Thymus (tissue), 11 donors: ENCODE data around the gene BACH2. TPM values are rescaled to one million over a fixed set of nuclear protein-coding genes. Genes with fewer than 3 reads are reported as not detected.
A peak's percentile ranks its signal among the peaks of the same experiment; 100 is the strongest.

ENCODE experiments used
- DNase-seq, 9 donors: peaks; one replicate each; pipeline ENCODE4 v3.0.0-alpha.2; 2013; ENCODE audit warnings: low spot score in 9 of 9, low read depth in 6 of 9, missing footprints in 1 of 9
- H3K27ac ChIP-seq, 2 donors: one replicate each; pipeline ENCODE4 v1.5.1; 2013; ENCODE audit warnings: control low read depth in 1 of 2, low read depth in 1 of 2, low read length in 1 of 2, mild to moderate bottlenecking in 1 of 2, moderate library complexity in 1 of 2
- H3K27me3 ChIP-seq, 2 donors: one replicate each; pipeline ENCODE4 v1.5.1; 2013; ENCODE audit warnings: low read length in 1 of 2; ENCODE audit not compliant: control insufficient read depth in 2 of 2, insufficient read depth in 1 of 2
- H3K36me3 ChIP-seq, 2 donors: one replicate each; pipeline ENCODE4 v1.5.1; 2013; ENCODE audit warnings: low read length in 1 of 2, mild to moderate bottlenecking in 1 of 2, moderate library complexity in 1 of 2; ENCODE audit not compliant: control insufficient read depth in 2 of 2, insufficient read depth in 2 of 2
- H3K4me1 ChIP-seq, 2 donors: one replicate each; pipeline ENCODE4 v1.5.1; 2013; ENCODE audit warnings: low read length in 2 of 2; ENCODE audit not compliant: control insufficient read depth in 2 of 2, insufficient read depth in 2 of 2
- H3K4me3 ChIP-seq, 2 donors: one replicate each; pipeline ENCODE4 v1.5.1; 2013; ENCODE audit warnings: low read length in 2 of 2, control low read depth in 1 of 2, mild to moderate bottlenecking in 1 of 2
- H3K9me3 ChIP-seq, 2 donors: one replicate each; pipeline ENCODE4 v1.5.1; 2013; ENCODE audit warnings: low read length in 1 of 2, mild to moderate bottlenecking in 1 of 2; ENCODE audit not compliant: control insufficient read depth in 2 of 2, insufficient read depth in 1 of 2
- WGBS: extraction: QIAGEN DNeasy Blood & Tissue Kit; methylation state at CpG from one replicate; pipeline ENCODE4 v1.1.7; 2013; 5-methylcytosine and 5-hydroxymethylcytosine counted together
- polyA plus RNA-seq: library from polyadenylated mRNA; stranded (reverse); fragments of 200-250 nt; gene quantifications from one replicate; pipeline ENCODE4 v1.2.3, GENCODE V29; 2013
- total RNA-seq: library from RNA; stranded (reverse); fragments of 120-200 nt; gene quantifications from one replicate; pipeline ENCODE4 v1.2.4, GENCODE V29; 2013
- donor health status: healthy.

BACH2 gene
- total and polyA plus RNA-seq, 2 donors = 12.3 to 12.7 TPM

DNA sequence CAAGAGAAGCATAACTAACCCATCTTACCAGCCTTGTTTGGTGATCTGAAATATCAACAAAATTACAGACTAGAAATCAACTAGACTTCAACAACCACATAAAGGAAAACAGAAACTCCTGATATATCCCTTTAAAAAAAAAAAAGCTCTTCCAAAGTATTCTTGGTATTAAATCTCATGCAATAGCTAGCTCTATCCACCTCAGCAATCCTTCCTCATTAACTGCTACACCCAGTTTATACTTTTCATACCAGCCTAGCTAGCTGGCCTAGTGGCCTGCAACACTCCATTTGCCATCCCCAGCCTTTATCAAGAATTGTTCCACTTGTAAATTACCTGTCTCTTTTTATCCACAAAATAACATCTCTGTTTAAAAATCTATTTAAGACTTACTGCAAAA, 69.0 kb downstream of the BACH2 start:
- Histone ChIP-seq H3K27me3 (no peaks in the 10 kb centered on the region), H3K4me3 (no peak overlapping the region), H3K4me1 (peaks cover 8 to 22% of the 10 kb centered on the region in 2 donors), H3K9me3 (peaks cover 0 to 10% of the 10 kb centered on the region in 2 donors), H3K27ac (no peak overlapping the region), H3K36me3 (peaks cover 3 to 4% of the 10 kb centered on the region in 2 donors)
- DNase-seq = no peak

- 93% methylated on average over 6 of the region's 6 CpGs for WGBS
- Histone ChIP-seq H3K27me3 (no peaks in the 10 kb centered on the region), H3K9me3 (peaks cover 0 to 11% of the 10 kb centered on the region in 2 donors), H3K36me3 (peaks cover 3 to 4% of the 10 kb centered on the region in 2 donors), H3K4me3 (no peak overlapping the region), H3K27ac (peak overlapping the region in 1 of 2 donors; percentile 39), H3K4me1 (peaks cover 8 to 22% of the 10 kb centered on the region in 2 donors)
- DNase-seq = no peak
Measured at GRCh38 chr6:90227213-90227612, 69.4 kb downstream of the BACH2 start.

- peaks cover 0 to 11% of the 10 kb centered on the region in 2 donors for H3K9me3 ChIP-seq
- H3K27ac ChIP-seq = no peak overlapping the region
- no peak for DNase-seq
- WGBS = 87% methylated on average over 2 of the region's 2 CpGs
- H3K4me3 ChIP-seq = no peak overlapping the region
- no peaks in the 10 kb centered on the region for H3K27me3 ChIP-seq
- H3K4me1 ChIP-seq = peaks cover 8 to 17% of the 10 kb centered on the region in 2 donors
- H3K36me3 ChIP-seq = peaks cover 3 to 4% of the 10 kb centered on the region in 2 donors
Measured at GRCh38 chr6:90226257-90226656, 70.4 kb downstream of the BACH2 start.

DNA sequence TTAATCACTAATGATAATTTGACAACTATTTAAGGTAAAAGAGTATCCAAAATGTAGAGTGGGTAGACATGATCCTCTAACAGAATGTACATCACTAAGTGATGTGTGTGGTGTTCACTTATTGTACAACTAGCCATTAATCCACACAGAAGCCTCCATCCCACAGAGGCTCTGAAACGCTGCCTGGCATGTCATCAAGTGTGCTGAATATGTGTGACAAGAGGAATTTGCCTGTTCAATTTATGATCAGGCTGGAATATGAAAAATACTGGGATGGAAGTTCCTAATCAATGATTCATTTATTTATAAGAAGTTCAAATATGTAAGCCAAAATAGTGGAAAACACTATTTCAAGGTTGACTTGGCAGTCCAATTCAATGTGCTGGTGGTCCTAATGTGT, 72.4 kb downstream of the BACH2 start:
- H3K27me3 ChIP-seq = no peaks in the 10 kb centered on the region
- WGBS = 97% methylated on average over 1 of the region's 1 CpG

DNA sequence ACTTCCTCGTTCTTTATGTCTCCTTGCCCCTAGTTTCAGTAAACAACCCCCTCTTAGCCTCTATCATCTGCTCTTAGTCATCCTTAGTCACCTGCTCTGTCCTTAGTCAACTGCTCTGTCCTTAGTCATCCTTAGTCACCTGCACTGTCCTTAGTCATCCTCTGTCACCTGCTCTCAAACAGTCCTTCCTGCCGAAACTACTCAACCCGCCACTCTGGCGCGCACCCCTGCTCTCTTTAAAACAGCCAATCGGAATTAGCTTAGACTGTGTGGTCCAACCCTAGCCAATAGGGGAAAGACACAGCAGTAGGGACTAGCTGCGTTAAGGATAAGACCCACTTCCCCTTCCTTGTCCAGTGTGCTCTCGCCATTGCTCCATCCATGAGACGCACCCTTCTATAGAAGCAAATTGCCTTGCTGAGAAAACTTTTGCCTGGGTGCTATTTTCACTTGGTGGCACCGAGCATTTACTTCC, 73.9 kb downstream of the BACH2 start:
- Histone ChIP-seq H3K27ac (no peak overlapping the region), H3K4me3 (no peak overlapping the region), H3K4me1 (peaks cover 21 to 27% of the 10 kb centered on the region in 2 donors), H3K36me3 (peaks cover 3 to 4% of the 10 kb centered on the region in 2 donors), H3K27me3 (no peaks in the 10 kb centered on the region), H3K9me3 (peaks cover 0 to 11% of the 10 kb centered on the region in 2 donors)
- no peak for DNase-seq
- 97% methylated on average over 10 of the region's 10 CpGs for WGBS

More for the DNA sequence above, 72.4 kb downstream of the BACH2 start:
- no peak for DNase-seq
- no peak overlapping the region for H3K27ac ChIP-seq
- peaks cover 9 to 14% of the 10 kb centered on the region in 2 donors for H3K4me1 ChIP-seq
- H3K9me3 ChIP-seq = peaks cover 0 to 11% of the 10 kb centered on the region in 2 donors
- peaks cover 3 to 4% of the 10 kb centered on the region in 2 donors for H3K36me3 ChIP-seq
- no peak overlapping the region for H3K4me3 ChIP-seq

DNA sequence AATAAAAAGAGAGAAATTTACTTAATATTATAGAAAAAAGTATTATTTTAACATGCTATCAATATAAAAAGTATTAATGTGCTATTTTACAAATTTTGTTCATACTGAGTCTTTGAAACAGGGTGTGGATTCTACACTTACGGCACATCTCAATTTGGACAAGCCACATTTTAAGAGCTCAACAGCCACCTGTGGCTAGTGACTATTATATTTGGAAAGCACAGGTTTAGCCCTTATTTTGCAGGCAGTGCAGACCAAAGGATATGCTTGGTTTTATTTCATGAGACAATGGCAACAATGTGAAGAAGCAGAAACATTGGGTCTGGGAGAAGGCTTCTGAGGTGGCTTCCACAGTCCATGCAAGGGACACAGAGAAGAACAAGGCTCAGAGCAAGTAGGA, 74.6 kb downstream of the BACH2 start:
- WGBS = 98% methylated on average over 1 of the region's 1 CpG
- no peak for DNase-seq
- Histone ChIP-seq H3K27ac (no peak overlapping the region), H3K4me3 (no peak overlapping the region), H3K9me3 (peaks cover 0 to 11% of the 10 kb centered on the region in 2 donors), H3K27me3 (no peaks in the 10 kb centered on the region), H3K4me1 (peaks cover 22 to 25% of the 10 kb centered on the region in 2 donors), H3K36me3 (peaks cover 3 to 4% of the 10 kb centered on the region in 2 donors)

DNA sequence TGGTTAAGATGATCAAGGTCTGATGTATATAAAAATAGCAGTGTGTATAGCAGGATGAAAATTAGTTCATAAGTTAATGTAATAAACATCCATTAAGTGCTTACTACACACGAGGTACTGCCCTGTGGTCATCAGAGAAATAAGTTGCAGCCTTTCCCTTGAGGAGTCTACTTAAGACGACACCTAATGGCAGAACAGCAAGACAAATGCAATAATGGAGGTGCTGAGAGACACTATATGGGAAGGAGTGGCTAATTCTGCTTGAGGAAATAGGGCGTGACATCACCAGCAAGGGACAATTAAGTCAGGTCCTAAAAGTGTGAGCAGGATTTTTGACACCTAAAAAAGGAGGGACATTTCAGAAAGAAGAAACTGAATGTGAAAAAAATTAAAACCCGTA, 75.2 kb downstream of the BACH2 start:
- H3K27ac ChIP-seq = no peak overlapping the region
- peaks cover 3 to 4% of the 10 kb centered on the region in 2 donors for H3K36me3 ChIP-seq
- H3K4me3 ChIP-seq = no peak overlapping the region
- 96% methylated on average over 4 of the region's 4 CpGs for WGBS
- peaks cover 0 to 11% of the 10 kb centered on the region in 2 donors for H3K9me3 ChIP-seq
- no peak for DNase-seq
- no peaks in the 10 kb centered on the region for H3K27me3 ChIP-seq
- peaks cover 27 to 30% of the 10 kb centered on the region in 2 donors for H3K4me1 ChIP-seq

DNA sequence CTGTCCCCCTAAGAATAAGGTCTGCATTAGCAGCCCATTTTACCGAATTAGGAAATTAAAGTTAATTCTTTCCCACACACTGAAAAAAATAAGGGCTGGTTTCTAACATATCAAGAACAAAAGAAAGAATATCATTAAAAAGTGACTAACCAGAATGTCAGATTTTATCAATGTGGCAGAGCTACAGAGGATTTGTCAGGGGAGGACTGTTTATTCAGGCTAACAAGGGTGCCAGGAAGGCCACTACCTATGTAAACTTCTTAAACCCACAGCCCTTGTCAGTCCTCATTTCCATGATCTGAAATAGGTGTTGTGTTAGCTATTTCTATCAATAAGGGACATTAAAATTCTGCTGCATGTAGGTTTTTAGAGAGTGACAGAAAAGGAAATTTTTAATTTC, 76.4 kb downstream of the BACH2 start:
- Histone ChIP-seq H3K4me3 (no peak overlapping the region), H3K27me3 (no peaks in the 10 kb centered on the region), H3K9me3 (peaks cover 0 to 11% of the 10 kb centered on the region in 2 donors), H3K36me3 (peaks cover 3 to 4% of the 10 kb centered on the region in 2 donors), H3K27ac (peak overlapping the region in 1 of 2 donors; percentile 93), H3K4me1 (peaks cover 36 to 42% of the 10 kb centered on the region in 2 donors)
- WGBS = 89% methylated on average over 1 of the region's 1 CpG
- no peak for DNase-seq

DNA sequence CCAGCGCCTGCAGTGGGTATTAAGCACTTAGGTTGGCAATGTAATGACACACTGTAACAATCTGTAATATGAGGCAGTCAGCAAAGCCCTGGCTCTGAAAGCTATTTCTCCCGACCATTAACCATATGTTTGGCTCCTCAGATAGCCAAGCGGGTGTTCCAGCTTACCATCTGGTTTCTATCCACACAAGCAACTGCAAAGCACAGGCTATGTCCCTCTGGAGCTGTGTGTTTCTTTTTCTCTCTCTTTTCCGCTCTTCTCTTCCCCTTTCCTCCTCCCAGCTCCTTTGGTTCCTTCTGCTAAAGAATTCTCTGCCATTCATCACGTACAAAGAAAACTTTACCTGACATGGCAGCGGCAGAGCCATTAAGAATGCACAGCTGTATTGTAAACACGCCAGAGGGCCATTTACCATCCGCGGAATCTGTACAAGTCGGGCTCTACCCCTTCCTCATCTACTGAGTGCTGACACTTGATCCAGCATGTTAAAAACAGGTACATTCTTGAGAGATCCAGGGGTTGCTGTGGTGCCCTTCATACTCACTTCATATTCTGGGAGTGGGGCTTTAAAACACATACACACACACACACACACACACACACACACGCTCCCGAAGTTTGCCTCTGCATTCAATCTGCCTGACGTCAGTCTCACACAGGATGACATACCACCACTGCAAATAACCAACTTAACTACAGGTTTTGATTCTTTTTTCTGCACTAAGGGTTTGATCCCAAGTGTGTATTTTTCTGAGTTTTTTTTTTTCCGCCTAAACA, 77.2 kb downstream of the BACH2 start:
- Histone ChIP-seq H3K4me1 (peaks cover 36 to 47% of the 10 kb centered on the region in 2 donors), H3K4me3 (peak overlapping the region in 1 of 2 donors; percentile 2), H3K27ac (peak overlapping the region; percentile 88 to 93), H3K36me3 (peaks cover 4 to 8% of the 10 kb centered on the region in 2 donors), H3K9me3 (peaks cover 0 to 11% of the 10 kb centered on the region in 2 donors), H3K27me3 (no peaks in the 10 kb centered on the region)
- 82% methylated on average over 14 of the region's 14 CpGs for WGBS
- DNase-seq = peak in 1 of 9 donors; percentile 64
